HFF-Myc (cell line): ENCODE results near the gene HDAC4.

Experiments
- DNase-seq: peaks from one replicate; pipeline ENCODE4 v3.0.0-alpha.2; 2011; ENCODE audit warnings: low read depth; ENCODE audit errors: extremely low read depth
- H3K4me3 ChIP-seq: replicated peaks from 2 replicates; pipeline ENCODE4 v1.5.1; 2011; ENCODE audit warnings: low read depth, mild to moderate bottlenecking, control low read depth, low read length
- TF ChIP-seq, protein P1 (sequence below): IDR thresholded peaks from 2 replicates; pipeline ENCODE4 v1.5.1; 2012; ENCODE audit warnings: mild to moderate bottlenecking, low read depth, low read length, control low read depth; ENCODE audit errors: missing control alignments

The HDAC4 gene

DNA sequence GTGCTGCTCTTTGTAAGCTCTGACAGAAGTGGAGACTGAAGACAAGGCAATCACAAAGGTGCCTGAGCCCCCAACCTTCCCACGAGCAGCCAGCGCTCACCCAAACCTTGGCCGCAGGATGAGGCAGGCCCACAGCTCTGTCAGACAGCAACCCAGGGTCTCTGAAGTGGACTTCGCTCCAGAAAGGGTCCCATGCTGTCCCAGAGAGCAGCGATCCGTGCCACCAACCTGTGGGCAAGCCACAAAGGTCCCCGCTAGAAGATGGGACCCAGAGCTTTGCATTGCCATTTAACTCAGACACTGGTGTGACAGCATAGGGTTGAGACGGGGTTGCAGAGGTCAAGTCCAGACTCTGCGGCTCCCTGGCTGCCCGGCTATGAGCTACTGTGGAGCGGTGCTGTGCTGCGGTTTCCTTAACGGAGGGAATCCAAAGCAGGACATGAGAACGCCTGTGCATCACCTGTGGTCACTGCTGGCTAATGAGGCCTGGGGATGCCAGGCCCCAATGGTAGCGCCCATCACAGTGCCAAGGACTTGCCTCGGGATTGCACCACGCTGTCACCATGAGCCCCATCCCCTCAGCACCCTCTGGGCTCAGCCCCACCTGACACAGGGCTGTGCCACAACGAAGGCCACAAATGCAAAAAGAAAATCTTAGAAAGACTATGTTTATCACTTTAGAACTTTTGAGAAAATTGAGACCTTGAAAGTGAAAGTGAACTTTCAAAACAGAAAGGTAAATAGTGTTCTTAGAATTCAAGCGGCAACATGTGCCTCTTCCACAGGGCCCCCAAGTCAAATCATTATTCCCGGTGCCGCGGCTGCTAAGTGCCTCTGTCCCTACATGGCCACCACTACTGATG is 103.4 kb downstream of the HDAC4 start:
- H3K4me3 ChIP-seq = no peak overlapping the region
- DNase-seq = no peak
- TF ChIP-seq, protein P1, sequence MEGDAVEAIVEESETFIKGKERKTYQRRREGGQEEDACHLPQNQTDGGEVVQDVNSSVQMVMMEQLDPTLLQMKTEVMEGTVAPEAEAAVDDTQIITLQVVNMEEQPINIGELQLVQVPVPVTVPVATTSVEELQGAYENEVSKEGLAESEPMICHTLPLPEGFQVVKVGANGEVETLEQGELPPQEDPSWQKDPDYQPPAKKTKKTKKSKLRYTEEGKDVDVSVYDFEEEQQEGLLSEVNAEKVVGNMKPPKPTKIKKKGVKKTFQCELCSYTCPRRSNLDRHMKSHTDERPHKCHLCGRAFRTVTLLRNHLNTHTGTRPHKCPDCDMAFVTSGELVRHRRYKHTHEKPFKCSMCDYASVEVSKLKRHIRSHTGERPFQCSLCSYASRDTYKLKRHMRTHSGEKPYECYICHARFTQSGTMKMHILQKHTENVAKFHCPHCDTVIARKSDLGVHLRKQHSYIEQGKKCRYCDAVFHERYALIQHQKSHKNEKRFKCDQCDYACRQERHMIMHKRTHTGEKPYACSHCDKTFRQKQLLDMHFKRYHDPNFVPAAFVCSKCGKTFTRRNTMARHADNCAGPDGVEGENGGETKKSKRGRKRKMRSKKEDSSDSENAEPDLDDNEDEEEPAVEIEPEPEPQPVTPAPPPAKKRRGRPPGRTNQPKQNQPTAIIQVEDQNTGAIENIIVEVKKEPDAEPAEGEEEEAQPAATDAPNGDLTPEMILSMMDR = no peak

DNA sequence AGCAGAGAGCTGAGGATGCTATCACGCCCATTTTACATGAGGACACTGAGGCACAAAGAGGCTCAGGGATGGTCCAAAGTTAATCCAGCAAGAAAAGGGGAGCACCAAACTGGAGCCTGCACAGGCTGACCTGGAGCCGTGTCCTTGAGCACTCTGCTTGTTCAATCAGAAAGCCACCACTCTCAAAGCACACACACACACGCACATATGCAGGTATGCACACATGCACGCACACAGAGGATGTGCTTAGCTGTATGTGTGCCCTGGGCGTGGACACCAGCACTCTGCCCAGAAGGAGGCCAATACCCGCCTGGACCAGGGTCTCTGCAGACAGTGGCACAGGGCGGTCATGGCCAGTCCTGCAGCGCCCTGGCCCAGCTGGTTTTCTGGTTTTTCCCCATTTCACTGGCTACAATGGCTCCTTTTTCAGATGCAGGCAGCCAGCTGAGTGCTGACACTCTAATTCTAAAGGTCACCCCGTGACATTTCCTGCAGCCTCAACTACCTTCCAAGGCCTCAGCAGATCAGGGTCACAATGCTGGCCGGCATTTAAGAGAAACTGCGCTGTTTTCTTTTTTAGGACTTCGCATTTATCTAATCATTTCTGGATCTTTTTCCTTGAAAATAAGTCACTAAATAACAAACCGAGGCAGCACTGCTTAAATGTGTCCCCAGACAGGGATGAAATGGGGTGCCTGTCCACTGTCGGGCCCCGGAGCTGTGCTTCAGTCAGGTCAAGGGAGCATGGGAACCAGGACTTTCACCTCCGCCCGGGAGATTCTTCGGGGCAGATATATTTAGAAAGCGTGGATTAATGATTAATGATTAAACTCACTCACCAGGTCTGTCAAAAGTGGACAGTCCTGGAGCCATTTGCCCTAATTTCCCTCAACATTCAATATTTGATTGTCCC is 104.5 kb downstream of the HDAC4 start:
- no peak overlapping the region for H3K4me3 ChIP-seq
- DNase-seq = no peak
- TF ChIP-seq, protein P1 = no peak

DNA sequence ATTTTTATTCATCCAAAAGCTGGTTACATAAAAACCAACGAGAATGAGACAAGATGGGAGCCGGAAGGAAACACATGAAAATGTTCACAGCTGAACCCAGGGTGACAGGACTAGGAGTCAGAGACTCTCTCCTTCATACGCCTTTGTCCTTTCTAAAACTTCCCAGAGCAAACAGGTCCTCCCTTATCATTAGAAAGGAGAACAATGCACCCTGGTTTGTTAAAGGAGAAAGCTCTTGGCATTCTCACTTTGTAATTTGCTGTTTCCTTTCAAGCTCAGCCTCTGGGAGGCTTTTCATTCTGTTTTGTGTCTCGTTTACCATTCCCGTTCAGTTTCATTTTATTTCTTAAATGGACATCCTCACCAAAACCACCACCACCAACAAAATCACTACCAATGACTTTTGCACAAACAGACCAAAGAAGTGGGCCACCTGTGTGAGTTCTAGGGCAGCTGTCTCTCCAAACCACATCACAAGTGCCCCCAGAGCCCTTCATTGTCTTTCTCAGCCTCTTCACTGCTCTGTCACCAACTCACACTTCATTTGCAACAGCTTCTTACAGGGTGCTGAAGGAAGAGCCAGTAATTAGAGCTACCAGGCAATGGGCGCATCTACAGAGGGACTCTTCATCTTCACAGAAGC is 105.3 kb downstream of the HDAC4 start:
- TF ChIP-seq, protein P1 = no peak
- H3K4me3 ChIP-seq = no peak overlapping the region
- no peak for DNase-seq

DNA sequence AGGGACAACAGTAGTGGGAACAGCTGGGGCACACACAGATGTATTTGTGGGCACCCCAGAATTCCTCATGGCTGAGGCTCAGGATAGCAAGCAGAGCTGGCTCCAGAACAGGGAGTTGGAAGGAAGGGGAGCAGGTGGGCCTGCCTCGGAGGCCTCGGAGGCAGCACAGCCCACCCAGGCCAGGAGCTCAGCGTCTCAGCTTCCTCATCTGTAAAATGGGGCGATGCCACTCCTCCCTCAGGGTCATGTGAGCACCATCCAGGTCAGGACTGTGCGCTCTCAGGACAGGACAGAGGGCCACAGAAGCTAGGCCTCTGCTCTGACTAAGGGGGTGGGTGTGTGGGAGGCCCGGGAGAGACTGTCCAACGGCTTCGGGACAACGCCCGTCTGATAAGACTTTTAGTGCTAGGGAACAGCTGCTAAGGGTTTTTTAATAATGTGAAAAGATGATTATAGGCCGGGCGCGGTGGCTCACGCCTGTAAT is 106.2 kb downstream of the HDAC4 start:
- no peak overlapping the region for H3K4me3 ChIP-seq
- TF ChIP-seq, protein P1 = no peak
- no peak for DNase-seq

DNA sequence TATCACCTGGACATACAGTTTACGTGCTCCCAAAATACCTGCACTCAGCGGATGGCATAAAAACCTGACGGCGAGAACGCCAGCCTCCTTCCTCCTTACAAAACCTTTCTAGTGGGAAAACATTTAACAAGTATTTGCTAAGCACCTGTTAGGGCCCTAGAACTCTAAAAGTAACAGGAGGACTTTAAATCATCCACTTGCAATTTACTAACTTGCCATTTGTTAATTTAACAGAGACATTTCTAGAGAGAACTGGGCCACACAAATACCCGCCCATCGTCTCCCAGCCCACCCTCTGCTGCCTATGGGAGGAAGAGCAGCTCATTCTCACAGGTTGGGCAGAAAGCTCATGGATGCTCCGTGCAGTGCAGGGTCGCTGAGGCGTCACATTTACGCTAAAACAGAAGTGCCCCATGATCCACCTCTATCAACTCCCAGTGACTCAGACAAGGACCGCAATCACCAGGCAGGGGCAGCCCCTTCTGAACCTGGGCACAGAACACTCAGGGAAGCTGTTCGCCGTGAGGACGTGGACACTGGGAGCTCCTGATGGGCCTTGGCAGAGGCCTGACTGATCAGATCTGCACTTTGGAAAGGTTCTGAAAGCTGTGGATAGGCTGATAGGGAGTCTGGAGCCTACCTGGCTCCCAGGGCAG is 106.9 kb downstream of the HDAC4 start:
- DNase-seq = no peak
- TF ChIP-seq, protein P1 = no peak
- H3K4me3 ChIP-seq = no peak overlapping the region
